Measurements from ENCODE around the gene TASOR. TPM values are rescaled to one million over a fixed set of nuclear protein-coding genes. Genes with fewer than 3 reads are reported as not detected.

Gene TASOR
- total RNA-seq, 1 experiment from 2014 or later = 83.3 TPM

Other genes starting within 250 kb of the TASOR start
- gene ERC2, start 214.8 kb downstream of the TASOR start, total RNA-seq (2014; rRNA removed; shearing (Covaris generic)) = 1.4 and 3.8 TPM in 2 replicates
- 6.8 and 7.2 TPM in 2 replicates for gene CCDC66, start 126.1 kb downstream of the TASOR start, total RNA-seq (2014; rRNA removed; shearing (Covaris generic))
- gene ARHGEF3, start 118.7 kb upstream of the TASOR start, total RNA-seq (2014; rRNA removed; shearing (Covaris generic)) = 12.7 and 13.8 TPM in 2 replicates

Data from G401 (cell line).